Measurements from ENCODE around the gene BNC2. TPM values are rescaled to one million over a fixed set of nuclear protein-coding genes. Genes with fewer than 3 reads are reported as not detected.

Gene BNC2
- total RNA-seq, 1 donor from 2014 or later = 2.9 TPM

- H3K4me3 ChIP-seq (ENCODE audit: low read depth, low read length) = no peak overlapping the region
- no peak for DNase-seq (ENCODE audit: low read depth)
Observed at GRCh38 chr9:16429671-16430070, 440.8 kb downstream of the BNC2 start.

DNA sequence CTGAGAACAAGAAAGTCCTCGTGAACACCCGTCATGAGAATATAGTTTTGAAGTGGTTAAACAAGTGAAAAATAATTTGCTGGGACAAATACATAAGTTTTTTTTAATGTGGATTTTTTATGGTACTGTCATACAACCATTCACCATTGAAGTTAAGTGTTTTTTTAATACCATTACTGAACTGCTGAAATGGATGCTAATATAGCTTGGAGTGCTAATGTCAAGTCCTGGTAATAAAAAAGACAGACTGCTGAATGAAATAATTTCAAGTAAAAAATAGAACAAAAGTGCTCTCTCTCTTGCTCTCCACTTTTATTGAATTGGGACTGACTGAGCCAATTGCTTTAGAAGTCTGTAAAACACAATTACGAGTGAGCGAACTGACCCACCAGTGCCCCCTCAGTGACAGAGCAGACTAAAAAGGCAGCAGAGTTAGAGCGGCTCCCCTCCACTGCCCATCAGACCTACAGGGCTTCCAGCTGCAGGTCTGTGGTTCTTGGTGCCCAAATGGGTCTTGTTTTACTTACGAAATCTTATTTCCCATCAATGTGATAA, 442.5 kb downstream of the BNC2 start:
- no peak for DNase-seq (ENCODE audit: low read depth)
- TF ChIP-seq, protein P1, sequence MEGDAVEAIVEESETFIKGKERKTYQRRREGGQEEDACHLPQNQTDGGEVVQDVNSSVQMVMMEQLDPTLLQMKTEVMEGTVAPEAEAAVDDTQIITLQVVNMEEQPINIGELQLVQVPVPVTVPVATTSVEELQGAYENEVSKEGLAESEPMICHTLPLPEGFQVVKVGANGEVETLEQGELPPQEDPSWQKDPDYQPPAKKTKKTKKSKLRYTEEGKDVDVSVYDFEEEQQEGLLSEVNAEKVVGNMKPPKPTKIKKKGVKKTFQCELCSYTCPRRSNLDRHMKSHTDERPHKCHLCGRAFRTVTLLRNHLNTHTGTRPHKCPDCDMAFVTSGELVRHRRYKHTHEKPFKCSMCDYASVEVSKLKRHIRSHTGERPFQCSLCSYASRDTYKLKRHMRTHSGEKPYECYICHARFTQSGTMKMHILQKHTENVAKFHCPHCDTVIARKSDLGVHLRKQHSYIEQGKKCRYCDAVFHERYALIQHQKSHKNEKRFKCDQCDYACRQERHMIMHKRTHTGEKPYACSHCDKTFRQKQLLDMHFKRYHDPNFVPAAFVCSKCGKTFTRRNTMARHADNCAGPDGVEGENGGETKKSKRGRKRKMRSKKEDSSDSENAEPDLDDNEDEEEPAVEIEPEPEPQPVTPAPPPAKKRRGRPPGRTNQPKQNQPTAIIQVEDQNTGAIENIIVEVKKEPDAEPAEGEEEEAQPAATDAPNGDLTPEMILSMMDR (conservative IDR thresholded peaks at IDR 0.05; ENCODE audit: low read depth, low read length) = no peak
- H3K4me3 ChIP-seq (ENCODE audit: low read depth, low read length) = no peak overlapping the region

More at GRCh38 chr9:16429671-16430070, 440.8 kb downstream of the BNC2 start:
- TF ChIP-seq, protein P1 (conservative IDR thresholded peaks at IDR 0.05; ENCODE audit: low read depth, low read length) = no peak

- TF ChIP-seq, protein P1 (conservative IDR thresholded peaks at IDR 0.05; ENCODE audit: low read depth, low read length) = no peak
- no peak overlapping the region for H3K4me3 ChIP-seq (ENCODE audit: low read depth, low read length)
- no peak for DNase-seq (ENCODE audit: low read depth)
Observed at GRCh38 chr9:16426716-16427115, 443.8 kb downstream of the BNC2 start.

GRCh38 chr9:16425562-16426231, 444.8 kb downstream of the BNC2 start:
- H3K4me3 ChIP-seq (ENCODE audit: low read depth, low read length) = no peak overlapping the region
- DNase-seq (ENCODE audit: low read depth) = no peak
- TF ChIP-seq, protein P1 (conservative IDR thresholded peaks at IDR 0.05; ENCODE audit: low read depth, low read length) = no peak

DNA sequence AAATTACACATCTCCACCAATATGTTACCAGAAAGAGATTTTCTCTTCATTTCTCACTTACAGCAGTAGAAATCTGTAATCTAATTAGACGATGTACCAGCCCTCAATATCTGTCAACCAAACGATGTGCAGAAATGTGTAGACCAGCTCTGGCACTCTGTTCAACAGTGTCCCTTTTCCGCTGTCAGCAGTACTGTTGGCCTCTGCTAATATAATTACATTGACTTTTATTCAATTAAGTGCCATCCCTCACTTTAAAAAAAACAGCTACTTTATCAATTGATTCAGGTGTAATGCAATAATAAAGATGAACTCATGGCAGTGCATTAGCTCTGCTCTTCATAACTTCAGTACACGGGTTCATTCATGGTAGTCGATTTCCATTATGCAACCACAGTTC, 448.4 kb downstream of the BNC2 start:
- no peak overlapping the region for H3K4me3 ChIP-seq (ENCODE audit: low read depth, low read length)
- DNase-seq (ENCODE audit: low read depth) = no peak
- TF ChIP-seq, protein P1 (conservative IDR thresholded peaks at IDR 0.05; ENCODE audit: low read depth, low read length) = no peak

DNA sequence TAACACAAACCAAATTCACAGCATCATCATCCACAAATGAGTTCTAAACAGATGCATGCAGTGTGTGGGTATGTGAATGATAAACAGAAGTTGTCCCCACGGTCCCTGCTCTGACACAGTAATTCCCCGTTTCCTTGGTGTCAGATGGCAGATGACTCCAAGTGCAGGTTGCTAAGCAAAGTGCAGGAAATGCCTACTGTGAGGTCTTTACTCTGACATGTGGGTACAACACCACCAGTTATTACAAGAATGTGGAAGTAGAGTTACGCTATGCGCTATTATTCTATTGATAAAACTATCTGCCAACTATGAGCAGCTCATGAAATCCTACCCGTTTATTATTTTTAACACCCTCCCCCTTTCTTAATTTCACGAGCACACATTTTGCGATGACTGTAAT, 448.9 kb downstream of the BNC2 start:
- DNase-seq (ENCODE audit: low read depth) = no peak

More for the DNA sequence above, 448.9 kb downstream of the BNC2 start:
- TF ChIP-seq, protein P1 (conservative IDR thresholded peaks at IDR 0.05; ENCODE audit: low read depth, low read length) = no peak
- no peak overlapping the region for H3K4me3 ChIP-seq (ENCODE audit: low read depth, low read length)

All from epithelial cell of proximal tubule (primary cell).